GM19397 (cell line): Measurements from ENCODE around the gene LMBR1L.

Source experiments
- ATAC-seq: cut with Tn5 transposase; IDR thresholded peaks from one replicate; pipeline ENCODE4 v1.9.1; 2021; ENCODE audit warnings: mild to moderate bottlenecking, moderate library complexity; ENCODE audit not compliant: unreplicated experiment

LMBR1L gene

DNA sequence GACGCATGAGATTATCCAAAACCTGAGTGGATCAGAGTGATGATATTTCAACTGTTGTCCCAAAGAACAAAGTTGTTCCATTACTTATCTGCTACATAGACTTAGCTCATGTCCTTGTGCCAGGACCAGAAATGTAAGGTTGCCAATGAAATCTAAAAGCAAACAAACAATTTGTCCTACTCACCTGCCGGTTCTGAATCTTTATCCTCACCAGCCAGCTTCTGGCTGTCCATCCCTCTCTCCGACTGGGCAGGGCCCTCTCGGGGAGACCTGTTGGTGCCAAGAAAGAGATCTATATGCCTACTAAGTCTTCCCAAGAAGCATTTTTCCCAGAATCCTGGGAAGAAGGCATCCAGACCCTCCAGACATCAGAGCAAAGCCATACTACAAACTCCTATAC, 55.6 kb downstream of the LMBR1L start:
- no peak for ATAC-seq

DNA sequence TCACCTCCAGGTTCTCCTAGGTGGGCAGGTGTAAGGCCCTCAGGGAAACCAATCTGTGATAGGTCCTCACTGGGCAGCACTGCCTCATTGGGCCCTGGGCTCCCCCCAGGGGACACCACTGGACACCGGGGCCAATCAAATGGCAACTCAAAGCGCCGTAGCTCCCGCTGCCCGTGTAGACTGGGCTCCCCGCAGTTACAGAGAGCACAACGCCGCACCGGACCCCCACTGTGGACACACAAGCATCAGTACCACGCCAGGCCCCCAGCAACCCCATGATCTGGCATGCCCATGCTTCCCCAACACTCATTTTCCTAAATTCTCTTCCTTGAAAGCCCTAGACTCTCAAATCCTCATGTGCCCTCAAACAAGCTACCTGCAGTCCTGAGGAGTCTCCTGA, 56.1 kb downstream of the LMBR1L start:
- no peak for ATAC-seq

DNA sequence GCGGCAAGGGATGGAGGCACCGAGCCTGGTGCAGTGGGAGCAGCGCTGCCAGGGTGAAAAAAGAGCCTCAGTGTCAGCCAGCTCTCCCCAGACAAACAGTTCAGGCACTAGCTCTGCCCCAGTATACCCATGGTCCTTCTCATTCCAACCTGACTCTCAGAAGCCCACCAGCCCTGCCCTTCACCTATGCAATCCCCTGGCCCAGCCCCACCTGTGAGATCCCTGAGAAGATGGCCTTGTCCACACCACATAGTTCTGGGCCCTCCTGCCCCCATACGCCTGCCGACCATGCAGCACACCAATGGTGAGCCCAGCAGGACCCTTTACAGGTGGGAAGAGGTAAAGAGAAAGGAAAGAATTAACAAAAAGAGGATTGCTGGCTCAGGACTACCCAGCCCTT, 56.6 kb downstream of the LMBR1L start:
- ATAC-seq: no peak

DNA sequence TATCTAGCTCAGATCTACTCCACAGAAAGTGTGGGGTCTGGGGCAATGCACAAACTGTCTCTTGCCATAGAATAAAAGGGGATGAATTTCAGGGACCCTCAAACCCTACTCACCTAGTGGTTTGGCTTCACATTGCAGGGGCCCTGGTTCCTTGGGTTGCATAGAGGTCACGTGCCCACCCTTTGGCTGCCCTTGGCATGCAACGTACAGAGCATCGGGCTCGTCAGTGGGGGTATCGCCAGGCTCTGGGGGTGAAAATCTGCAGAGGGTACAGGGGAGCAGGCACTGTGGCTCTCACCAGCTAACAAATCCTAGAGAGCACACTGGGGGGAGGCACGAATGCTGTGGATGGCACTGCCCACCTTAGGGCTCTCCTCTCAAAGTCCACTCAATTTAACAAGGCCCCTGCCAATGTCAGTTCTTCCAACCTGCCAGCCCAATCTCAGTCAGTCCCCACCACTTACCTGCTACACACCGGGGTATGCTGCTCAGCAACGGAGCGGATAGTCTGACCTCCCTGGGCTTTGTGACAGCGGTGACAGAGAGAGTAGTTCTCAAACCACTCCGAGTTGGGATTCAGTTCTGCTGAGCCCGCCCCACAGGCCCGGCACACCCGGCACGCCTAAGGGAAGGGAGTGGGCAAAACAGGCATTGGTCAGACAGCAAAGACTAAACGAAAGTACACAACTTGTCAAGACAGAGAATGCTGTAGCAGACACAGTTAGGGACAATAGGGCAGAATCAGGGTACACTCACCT, 58.0 kb downstream of the LMBR1L start:
- ATAC-seq: no peak

DNA sequence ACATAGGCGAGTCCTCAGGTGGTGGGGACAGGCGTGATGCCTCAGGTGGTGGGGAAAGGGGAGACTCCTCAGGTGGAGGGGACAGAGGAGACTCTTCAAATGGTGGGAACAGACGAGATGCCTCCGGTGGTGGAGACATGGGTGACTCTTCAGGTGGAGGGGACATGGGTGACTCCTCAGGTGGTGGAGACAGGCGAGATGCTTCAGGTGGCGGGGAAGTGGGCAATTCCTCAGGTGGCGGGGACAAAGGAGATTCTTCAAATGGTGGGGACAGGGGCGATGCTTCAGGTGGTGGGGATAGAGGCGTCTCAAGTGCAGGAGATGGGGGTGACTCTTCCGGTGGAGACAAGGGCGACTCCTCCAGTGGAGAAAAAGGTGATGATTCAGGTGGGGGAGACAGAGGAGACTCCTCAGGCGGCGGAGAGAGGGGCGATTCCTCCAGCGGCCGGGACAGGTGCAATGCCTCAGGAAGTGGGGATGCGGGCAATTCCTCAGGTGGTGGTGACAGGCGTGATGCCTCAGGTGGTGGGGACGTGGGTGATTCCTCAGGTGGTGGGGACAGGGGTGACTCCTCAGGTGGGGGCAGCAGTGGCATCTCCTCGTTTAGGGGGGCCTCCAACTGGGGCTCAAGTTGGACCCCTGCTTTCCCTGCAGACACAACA, 58.7 kb downstream of the LMBR1L start:
- no peak for ATAC-seq

DNA sequence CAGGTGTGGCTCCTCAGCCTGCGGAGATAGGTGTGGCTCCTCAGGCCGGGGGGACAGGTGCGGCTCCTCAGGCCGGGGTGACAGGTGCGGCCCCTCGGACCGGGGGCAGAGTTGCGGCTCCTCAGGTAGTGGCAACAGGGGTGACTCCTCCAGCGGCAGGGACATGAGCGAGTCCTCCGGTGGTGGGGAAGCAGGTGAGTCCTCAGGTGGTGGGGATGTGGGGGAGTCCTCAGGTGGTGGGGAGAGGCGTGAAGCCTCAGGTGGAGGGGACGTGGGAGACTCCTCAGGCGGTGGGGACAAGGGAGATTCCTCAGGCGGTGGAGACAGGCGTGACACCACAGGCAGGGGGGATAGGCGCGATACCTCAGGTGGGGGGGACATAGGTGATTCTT, 59.3 kb downstream of the LMBR1L start:
- no peak for ATAC-seq

DNA sequence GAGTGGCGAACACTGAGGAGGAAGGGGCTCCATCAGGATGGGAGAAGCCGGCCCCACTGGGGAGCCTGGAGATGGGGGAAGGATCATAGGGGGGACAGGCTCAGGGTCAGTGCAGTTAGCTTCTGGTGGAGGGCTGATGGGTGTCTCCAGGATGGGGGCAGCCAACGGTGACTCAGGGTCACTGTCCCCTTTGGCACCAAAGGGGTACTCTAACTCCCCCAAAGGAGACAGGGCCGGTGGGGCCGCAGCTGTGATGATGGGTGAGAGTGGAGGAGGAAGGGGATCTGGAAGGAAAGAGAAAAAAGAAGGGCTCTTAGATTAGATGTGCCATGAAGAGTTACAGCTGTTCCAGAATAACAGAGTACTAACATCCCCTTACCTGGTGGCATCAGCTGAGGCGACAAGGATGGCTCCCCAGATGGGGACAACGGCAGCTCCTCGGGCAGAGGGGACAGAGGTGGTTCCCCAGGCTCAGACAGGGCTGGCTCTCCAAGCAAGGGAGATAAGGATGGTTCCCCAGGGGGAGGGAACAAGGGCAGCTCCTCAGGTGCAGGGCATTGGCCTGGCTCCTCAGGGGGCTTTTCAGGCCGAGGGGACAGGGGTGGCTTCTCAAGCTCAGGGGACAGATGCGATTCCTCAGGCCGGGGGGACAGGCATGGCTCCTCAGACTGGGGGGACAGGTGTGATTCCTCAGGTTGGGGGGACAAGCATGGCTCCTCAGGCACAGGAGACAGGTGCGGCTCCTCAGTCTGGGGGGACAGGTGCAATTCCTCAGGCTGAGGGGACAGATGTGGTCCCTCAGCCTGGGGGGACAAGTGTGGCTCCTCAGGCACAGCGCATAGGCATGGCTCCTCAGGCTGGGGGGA, 59.9 kb downstream of the LMBR1L start:
- no peak for ATAC-seq

DNA sequence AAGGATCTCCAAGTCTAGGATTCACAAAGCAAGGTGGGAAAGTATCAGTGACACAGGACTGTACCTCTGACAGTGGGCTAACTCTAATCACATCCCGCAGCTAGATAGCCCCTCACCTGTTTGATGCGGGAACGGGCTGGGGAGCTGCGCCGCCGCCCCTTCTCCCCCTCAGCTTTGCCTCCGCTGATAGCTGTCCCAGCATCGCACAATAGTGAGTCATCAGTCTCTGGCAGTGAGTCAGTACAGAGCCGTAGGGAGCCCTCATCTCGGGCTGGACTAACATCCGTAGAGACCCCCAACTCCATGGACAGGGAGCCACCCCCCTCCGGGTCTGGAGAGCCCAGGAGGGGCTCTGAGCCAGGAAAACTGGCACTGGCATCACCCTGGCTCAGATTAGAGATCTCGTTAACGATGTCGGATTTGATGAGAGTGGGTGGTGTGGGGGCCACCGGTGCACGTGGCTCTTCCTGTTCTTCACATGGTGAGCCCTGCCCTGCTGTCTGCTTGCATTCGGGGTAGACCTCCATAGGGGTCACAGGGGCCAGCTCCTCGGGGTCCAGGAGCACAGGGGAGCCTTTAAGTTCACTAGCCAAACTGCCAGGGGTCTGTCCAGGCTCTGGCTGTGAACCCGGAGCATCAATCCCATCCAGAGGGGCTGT, 61.0 kb downstream of the LMBR1L start:
- ATAC-seq: no peak

DNA sequence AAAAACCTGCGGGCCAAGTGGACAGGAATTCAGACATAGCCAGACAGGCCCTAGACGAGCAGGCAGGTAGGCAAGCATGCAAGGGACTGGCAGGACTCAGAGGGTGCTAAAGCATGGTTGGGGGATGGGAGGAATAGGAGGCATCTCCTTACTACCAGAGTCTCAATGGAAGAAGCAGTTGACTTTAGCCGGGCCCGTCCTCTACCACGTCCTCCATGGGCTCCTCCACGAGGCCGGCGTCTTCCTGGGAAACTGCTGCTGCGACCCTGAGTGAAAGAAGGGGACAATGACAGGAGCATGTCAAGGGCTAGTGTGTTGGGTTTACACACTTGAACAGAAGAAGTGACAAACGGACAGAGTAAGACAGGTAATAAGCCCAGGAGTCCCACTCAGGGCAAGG, 61.7 kb downstream of the LMBR1L start:
- ATAC-seq: no peak
